Glomerular visceral epithelial cell (primary cell): ENCODE data around the gene COA5.
A peak's percentile ranks its signal among the peaks of the same experiment; 100 is the strongest.

ENCODE experiments used
- DNase-seq: peaks from one replicate; pipeline ENCODE4 v3.0.0-alpha.2; 2016; ENCODE audit errors: extremely low spot score

Gene COA5

GRCh38 chr2:98571796-98572195, 36.5 kb downstream of the COA5 start:
- DNase-seq: no peak

GRCh38 chr2:98571121-98571701, 37.1 kb downstream of the COA5 start:
- no peak for DNase-seq

GRCh38 chr2:98570356-98570755, 38.0 kb downstream of the COA5 start:
- no peak for DNase-seq

GRCh38 chr2:98569915-98570314, 38.4 kb downstream of the COA5 start:
- no peak for DNase-seq

GRCh38 chr2:98569197-98569793, 39.0 kb downstream of the COA5 start:
- peak; percentile 25 for DNase-seq

- no peak for DNase-seq
Observed at GRCh38 chr2:98568161-98568956, 40.0 kb downstream of the COA5 start.

GRCh38 chr2:98565941-98566340, 42.4 kb downstream of the COA5 start:
- DNase-seq: no peak

- DNase-seq: no peak
Observed at GRCh38 chr2:98565286-98565860, 42.9 kb downstream of the COA5 start.

- DNase-seq: no peak
Observed at GRCh38 chr2:98564541-98565132, 43.7 kb downstream of the COA5 start.

GRCh38 chr2:98563394-98563793, 44.9 kb downstream of the COA5 start:
- DNase-seq: no peak

GRCh38 chr2:98561902-98562695, 46.2 kb downstream of the COA5 start:
- DNase-seq: no peak

- DNase-seq: no peak
Observed at GRCh38 chr2:98561018-98561417, 47.3 kb downstream of the COA5 start.

- DNase-seq: peak; percentile 85
Observed at GRCh38 chr2:98560256-98560771, 48.0 kb downstream of the COA5 start.

GRCh38 chr2:98559581-98559980, 48.7 kb downstream of the COA5 start:
- no peak for DNase-seq

GRCh38 chr2:98558852-98559530, 49.3 kb downstream of the COA5 start:
- no peak for DNase-seq

- DNase-seq: no peak
Observed at GRCh38 chr2:98556344-98557033, 51.8 kb downstream of the COA5 start.

- no peak for DNase-seq
Observed at GRCh38 chr2:98555696-98556095, 52.6 kb downstream of the COA5 start.

GRCh38 chr2:98554116-98554861, 54.0 kb downstream of the COA5 start:
- no peak for DNase-seq

GRCh38 chr2:98552499-98553179, 55.7 kb downstream of the COA5 start:
- DNase-seq: no peak
